Endothelial cell of umbilical vein (primary cell): ENCODE data around the gene ABHD4. TPM values are rescaled to one million over a fixed set of nuclear protein-coding genes. Genes with fewer than 3 reads are reported as not detected.

Source experiments
- BruUV-seq: library from RNA; stranded (reverse); fragments of 400-500 nt; replicated peaks from 2 replicates; lab custom pipeline; 2021; lab: Mats Ljungman, UMichigan
- CTCF ChIA-PET: fragments of 300-600, 350-600 bp; sonication (Branson Sonifier 250); formaldehyde crosslinking; loops from one replicate; lab custom pipeline; 2021; ENCODE audit warnings: antibody characterized with exemption, inconsistent platforms; lab: Charles Lee
- POLR2A ChIA-PET: fragments of 300-600, 350-600 bp; sonication (Branson Sonifier 250); formaldehyde crosslinking; loops from one replicate; lab custom pipeline; 2021; ENCODE audit warnings: antibody characterized with exemption, inconsistent platforms; lab: Charles Lee
- DNase-seq: peaks from one replicate; pipeline ENCODE4 v3.0.0-alpha.2; 2011; ENCODE audit warnings: low read depth, low spot score
- FAIRE-seq: peaks from 2 replicates; lab custom pipeline; 2011; peaks lifted over from hg19 to GRCh38; lab: Jason Lieb, UNC
- H2AFZ ChIP-seq: 2 replicates; pipeline ENCODE4 v1.6.0; 2012; ENCODE audit warnings: low read depth, low read length, control low read depth, inconsistent platforms
- H3K27ac ChIP-seq: 2 replicates; pipeline ENCODE4 v1.5.1; 2011; ENCODE audit warnings: low read depth, mild to moderate bottlenecking, control low read depth, low read length, moderate library complexity; ENCODE audit not compliant: insufficient read depth
- H3K27me3 ChIP-seq, 2 experiments: 2 replicates each; pipeline versions ENCODE4 v1.6.0 to v1.6.1; 2011; ENCODE audit warnings: low read length in 2 of 2, mixed read lengths in 1 of 2; ENCODE audit not compliant: control insufficient read depth in 2 of 2, insufficient read depth in 2 of 2
- H3K36me3 ChIP-seq, 2 experiments: 2 replicates in 1 of 2; 3 replicates in 1 of 2; pipeline ENCODE4 v1.5.1; 2011; ENCODE audit warnings: low read length in 2 of 2, mild to moderate bottlenecking in 1 of 2, moderate library complexity in 1 of 2; ENCODE audit not compliant: control insufficient read depth in 2 of 2, insufficient read depth in 2 of 2; ENCODE audit errors: extremely low read depth in 1 of 2
- H3K4me1 ChIP-seq: 3 replicates; pipeline ENCODE4 v1.5.1; 2011; ENCODE audit warnings: mild to moderate bottlenecking, low read length; ENCODE audit not compliant: control insufficient read depth, insufficient read depth; ENCODE audit errors: extremely low read depth
- H3K4me2 ChIP-seq: 2 replicates; pipeline ENCODE4 v1.6.1; 2011; ENCODE audit warnings: low read length, control low read depth, mixed read lengths; ENCODE audit not compliant: insufficient read depth
- H3K4me3 ChIP-seq, 3 experiments: fragments of 200-600 bp in 1 of 3; sonication (generic), shearing (Covaris generic) in 1 of 3; replicated peaks in 1 of 3; 2 replicates each; pipeline ENCODE4 v1.5.1; 2011 to 2016; ENCODE audit warnings: control low read depth in 3 of 3, low read length in 3 of 3, mild to moderate bottlenecking in 2 of 3, inconsistent platforms in 1 of 3, low read depth in 1 of 3, moderate library complexity in 1 of 3; ENCODE audit not compliant: insufficient read depth in 1 of 3
- H3K79me2 ChIP-seq: 2 replicates; pipeline ENCODE4 v1.6.0; 2012; ENCODE audit warnings: low read length, inconsistent platforms; ENCODE audit not compliant: control insufficient read depth, insufficient read depth
- H3K9ac ChIP-seq: replicated peaks from 2 replicates; pipeline ENCODE3; 2011; ENCODE audit warnings: low read length, control low read depth; ENCODE audit not compliant: insufficient read depth; ENCODE audit errors: extremely low read depth
- H3K9me1 ChIP-seq: replicated peaks from 3 replicates; pipeline ENCODE4 v1.6.0; 2011; ENCODE audit warnings: mild to moderate bottlenecking, low read length; ENCODE audit not compliant: control insufficient read depth, insufficient read depth; ENCODE audit errors: extremely low read depth
- H3K9me3 ChIP-seq: replicated peaks from 2 replicates; pipeline ENCODE4 v1.5.1; 2012; ENCODE audit warnings: low read length, inconsistent platforms; ENCODE audit not compliant: control insufficient read depth, insufficient read depth
- H4K20me1 ChIP-seq: replicated peaks from 2 replicates; pipeline ENCODE3; 2011; ENCODE audit warnings: mild to moderate bottlenecking, low read length; ENCODE audit not compliant: control insufficient read depth, insufficient read depth; ENCODE audit errors: extremely low read depth
- EZH2 ChIP-seq: IDR thresholded peaks from 2 replicates; pipeline ENCODE4 v1.6.1; 2012; ENCODE audit warnings: borderline replicate concordance, low read depth, mild to moderate bottlenecking, moderate library complexity, low read length, inconsistent platforms; ENCODE audit not compliant: severe bottlenecking
- FOS ChIP-seq: IDR thresholded peaks from 2 replicates; pipeline ENCODE4 v1.6.1; 2011; ENCODE audit warnings: mild to moderate bottlenecking, low read length, moderate library complexity, borderline replicate concordance; ENCODE audit not compliant: insufficient read depth
- GATA2 ChIP-seq: IDR thresholded peaks from 2 replicates; pipeline ENCODE4 v1.7.0; 2011; ENCODE audit warnings: low read depth, mild to moderate bottlenecking, moderate library complexity, mixed read lengths, low read length; ENCODE audit not compliant: insufficient read length, insufficient read depth
- JUN ChIP-seq: IDR thresholded peaks from 2 replicates; pipeline ENCODE4 v1.6.1; 2011; ENCODE audit warnings: borderline replicate concordance, low read depth; ENCODE audit not compliant: insufficient read length, insufficient read depth
- MYC ChIP-seq: IDR thresholded peaks from one replicate; pipeline ENCODE4 v1.6.1; 2011; ENCODE audit warnings: mild to moderate bottlenecking, low read depth, low read length
- POLR2A ChIP-seq: IDR thresholded peaks from 2 replicates; pipeline ENCODE4 v1.6.1; 2012; ENCODE audit warnings: low read depth, mild to moderate bottlenecking, control low read depth, low read length
- POLR2AphosphoS5 ChIP-seq: IDR thresholded peaks from 2 replicates; pipeline ENCODE4 v1.6.1; 2012; ENCODE audit warnings: low read depth, mild to moderate bottlenecking, control low read depth, low read length, moderate library complexity; ENCODE audit not compliant: insufficient read depth
- dilution Hi-C: fragments of 300-500 bp; cut with MboI; formaldehyde crosslinking; loops from one replicate; pipeline ENCODE4 v1.15.0; 2019; ENCODE audit warnings: low sequenced_read_pairs; ENCODE audit not compliant: extremely low pct_ligation_motif_present
- intact Hi-C: fragments of 100-400 bp; cut with micrococcal nuclease; formaldehyde crosslinking; loops from one replicate; pipeline ENCODE4 v1.10.0; 2022
- polyA plus RNA-seq, 4 experiments: library from polyadenylated mRNA; depleted of rRNA in 3 of 4; stranded (reverse) in 3 of 4; unstranded in 1 of 4; fragments of >200 nt; gene quantifications; 2 replicates each; pipeline versions ENCODE4 v1.2.1 to v1.2.3, GENCODE V29; 2011 to 2012; ENCODE audit warnings: missing spikeins in 1 of 4
- total RNA-seq: library from RNA; stranded (reverse); gene quantifications from 2 replicates; pipeline ENCODE4 v1.2.3, GENCODE V29; 2021
- TF ChIP-seq, protein P1 (sequence below), 2 donors: IDR thresholded peaks; 1 replicate in 1 of 2; 2 replicates in 1 of 2; pipeline ENCODE4 v1.5.1; 2011; ENCODE audit warnings: low read length in 2 of 2, mild to moderate bottlenecking in 2 of 2, moderate library complexity in 2 of 2, control low read depth in 1 of 2, inconsistent platforms in 1 of 2, low read depth in 1 of 2; ENCODE audit not compliant: insufficient read depth in 1 of 2; ENCODE audit errors: extremely low read depth in 1 of 2
- TF ChIP-seq, protein P2 (sequence below): IDR thresholded peaks from 2 replicates; pipeline ENCODE4 v1.6.1; 2011; ENCODE audit not compliant: insufficient read depth, insufficient read length

ABHD4 gene
- total and polyA plus RNA-seq, 2 donors (not counting 3 experiments of a cell fraction or from before 2014, with no cell fraction given) = 34.8 to 45.5 TPM

DNA sequence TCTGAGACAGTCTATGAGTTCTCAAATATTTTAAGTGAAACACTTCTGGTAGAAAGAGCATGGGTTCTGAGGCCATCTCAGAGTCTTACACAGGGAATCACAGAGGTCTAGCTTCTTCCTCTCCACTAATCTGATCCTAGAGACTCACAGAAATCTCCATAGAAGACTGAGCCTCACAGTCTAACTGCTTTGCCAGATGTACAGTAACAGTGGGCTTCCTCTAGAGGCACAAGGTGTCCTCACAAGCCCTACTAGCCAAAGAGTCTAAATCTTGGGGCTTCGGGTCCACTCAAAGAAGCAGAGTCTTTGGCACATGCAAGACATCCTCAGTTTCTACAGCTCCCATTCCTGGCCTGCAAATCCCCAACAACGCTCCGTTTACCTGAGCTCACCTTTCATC lies 32.0 kb downstream of the ABHD4 start:
- Histone ChIP-seq H3K4me1 (no peaks in the 10 kb centered on the region), H3K9me1 (no peaks in the 10 kb centered on the region), H3K79me2 (no peaks in the 10 kb centered on the region), H3K27me3 (peaks cover 2 to 3% of the 10 kb centered on the region in 2 experiments), H3K36me3 (no peaks in the 10 kb centered on the region), H3K27ac (no peak overlapping the region), H2AFZ (no peak overlapping the region), H3K9ac (no peak overlapping the region), H4K20me1 (no peaks in the 10 kb centered on the region), H3K9me3 (no peaks in the 10 kb centered on the region), H3K4me3 (no peak overlapping the region), H3K4me2 (no peak overlapping the region)
- intact Hi-C loops (no loop called here), dilution Hi-C loops (no loop called here)
- BruUV-seq = no TSS peak
- FAIRE-seq (no peak), DNase-seq (no peak)
- CTCF ChIA-PET = interaction anchor here (0.7 to 1.3 kb wide), 3 partner anchors 23 to 73 kb away, joined by 3 to 4 read pairs (median 3); no protein-coding TSS in a partner anchor
- POLR2A ChIA-PET = no interaction called here
- TF ChIP-seq JUN = no peak
- TF ChIP-seq GATA2 = no peak
- TF ChIP-seq MYC = no peak
- TF ChIP-seq FOS = no peak
- TF ChIP-seq, protein P1, sequence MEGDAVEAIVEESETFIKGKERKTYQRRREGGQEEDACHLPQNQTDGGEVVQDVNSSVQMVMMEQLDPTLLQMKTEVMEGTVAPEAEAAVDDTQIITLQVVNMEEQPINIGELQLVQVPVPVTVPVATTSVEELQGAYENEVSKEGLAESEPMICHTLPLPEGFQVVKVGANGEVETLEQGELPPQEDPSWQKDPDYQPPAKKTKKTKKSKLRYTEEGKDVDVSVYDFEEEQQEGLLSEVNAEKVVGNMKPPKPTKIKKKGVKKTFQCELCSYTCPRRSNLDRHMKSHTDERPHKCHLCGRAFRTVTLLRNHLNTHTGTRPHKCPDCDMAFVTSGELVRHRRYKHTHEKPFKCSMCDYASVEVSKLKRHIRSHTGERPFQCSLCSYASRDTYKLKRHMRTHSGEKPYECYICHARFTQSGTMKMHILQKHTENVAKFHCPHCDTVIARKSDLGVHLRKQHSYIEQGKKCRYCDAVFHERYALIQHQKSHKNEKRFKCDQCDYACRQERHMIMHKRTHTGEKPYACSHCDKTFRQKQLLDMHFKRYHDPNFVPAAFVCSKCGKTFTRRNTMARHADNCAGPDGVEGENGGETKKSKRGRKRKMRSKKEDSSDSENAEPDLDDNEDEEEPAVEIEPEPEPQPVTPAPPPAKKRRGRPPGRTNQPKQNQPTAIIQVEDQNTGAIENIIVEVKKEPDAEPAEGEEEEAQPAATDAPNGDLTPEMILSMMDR (IDR thresholded peaks at IDR 0.05; ENCODE audit: extremely low read depth in 1 of 2, insufficient read depth in 1 of 2, low read depth in 1 of 2, low read length in 2 of 2) = no peak
- no peak for TF ChIP-seq EZH2
- TF ChIP-seq POLR2AphosphoS5 = no peak
- TF ChIP-seq, protein P2, sequence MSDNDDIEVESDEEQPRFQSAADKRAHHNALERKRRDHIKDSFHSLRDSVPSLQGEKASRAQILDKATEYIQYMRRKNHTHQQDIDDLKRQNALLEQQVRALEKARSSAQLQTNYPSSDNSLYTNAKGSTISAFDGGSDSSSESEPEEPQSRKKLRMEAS = no peak
- TF ChIP-seq POLR2A = no peak
